Neutrophil (primary cell): ENCODE measurements around the gene TEX12.
A peak's percentile ranks its signal among the peaks of the same experiment; 100 is the strongest.

ENCODE experiments used
- H3K27ac ChIP-seq: fragments of 200-600 bp; sonication (generic); 2 replicates; pipeline ENCODE4 v1.5.1; 2016; ENCODE audit warnings: mild to moderate bottlenecking, moderate library complexity
- H3K27me3 ChIP-seq: fragments of 200-600 bp; sonication (generic); 2 replicates; pipeline ENCODE4 v1.6.0; 2016; ENCODE audit warnings: mild to moderate bottlenecking
- H3K36me3 ChIP-seq: fragments of 200-600 bp; sonication (generic); 2 replicates; pipeline ENCODE4 v1.5.1; 2017
- H3K4me1 ChIP-seq, 2 experiments: fragments of 200-600 bp in 1 of 2; sonication (generic) in 1 of 2; 1 replicate in 1 of 2; 2 replicates in 1 of 2; pipeline versions ENCODE4 v1.5.1 to v1.6.1; 2013 to 2016; ENCODE audit warnings: low read depth in 1 of 2, low read length in 1 of 2, mild to moderate bottlenecking in 1 of 2, moderate library complexity in 1 of 2; ENCODE audit not compliant: control insufficient read depth in 1 of 2, insufficient read depth in 1 of 2
- H3K4me3 ChIP-seq, 2 experiments: fragments of 200-600 bp in 1 of 2; sonication (generic) in 1 of 2; 1 replicate in 1 of 2; 2 replicates in 1 of 2; pipeline ENCODE4 v1.5.1; 2013 to 2016; ENCODE audit warnings: low read depth in 1 of 2, low read length in 1 of 2, mild to moderate bottlenecking in 1 of 2, moderate library complexity in 1 of 2
- H3K9me3 ChIP-seq: fragments of 200-600 bp; sonication (generic); 2 replicates; pipeline ENCODE4 v1.5.1; 2016
- TF ChIP-seq, protein P1 (sequence below): fragments of 200-600 bp; sonication (generic); IDR thresholded peaks from 2 replicates; pipeline ENCODE4 v1.5.1; 2016; ENCODE audit warnings: antibody characterized with exemption

TEX12 gene

DNA sequence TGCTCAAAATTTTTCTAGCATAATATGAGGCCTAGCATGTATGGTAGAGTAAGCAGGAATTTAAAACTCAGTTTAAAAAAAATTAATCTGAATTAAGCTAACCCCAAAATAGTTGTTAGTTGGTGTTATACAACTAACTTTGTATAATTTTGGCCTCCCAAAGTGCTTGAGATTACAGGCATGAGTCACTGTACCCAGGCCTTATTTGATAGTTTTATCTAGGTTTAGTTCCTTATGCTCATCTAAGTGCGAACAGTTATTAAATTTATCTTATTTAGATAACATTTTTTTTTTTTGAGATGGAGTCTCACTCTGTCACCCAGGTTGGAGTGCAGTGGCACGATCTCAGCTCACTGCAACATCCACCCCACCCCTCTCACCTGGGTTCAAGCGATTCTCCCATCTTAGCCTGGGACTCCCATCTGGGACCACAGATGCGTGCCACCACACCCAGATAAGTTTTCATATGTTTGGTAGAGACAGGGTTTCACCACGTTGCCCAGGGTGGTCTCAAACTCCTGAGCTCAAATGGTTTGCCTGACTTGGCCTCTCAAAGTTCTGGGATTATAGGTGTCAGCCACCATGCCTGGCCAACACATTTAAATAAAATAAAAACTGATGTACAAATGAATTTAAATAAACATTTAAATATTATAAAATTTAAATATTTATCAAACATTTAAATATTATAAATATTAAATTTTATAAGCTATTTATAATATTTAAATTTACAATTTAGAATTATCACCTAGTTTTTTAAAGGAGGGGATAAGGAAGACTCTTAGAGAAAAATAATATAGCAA, 10.8 kb upstream of the TEX12 start:
- Histone ChIP-seq H3K4me3 (no peak overlapping the region), H3K27ac (no peak overlapping the region), H3K4me1 (peaks cover 27 to 28% of the 10 kb centered on the region in 2 experiments), H3K36me3 (peaks cover 28% of the 10 kb centered on the region), H3K27me3 (no peaks in the 10 kb centered on the region), H3K9me3 (no peaks in the 10 kb centered on the region)
- TF ChIP-seq, protein P1, sequence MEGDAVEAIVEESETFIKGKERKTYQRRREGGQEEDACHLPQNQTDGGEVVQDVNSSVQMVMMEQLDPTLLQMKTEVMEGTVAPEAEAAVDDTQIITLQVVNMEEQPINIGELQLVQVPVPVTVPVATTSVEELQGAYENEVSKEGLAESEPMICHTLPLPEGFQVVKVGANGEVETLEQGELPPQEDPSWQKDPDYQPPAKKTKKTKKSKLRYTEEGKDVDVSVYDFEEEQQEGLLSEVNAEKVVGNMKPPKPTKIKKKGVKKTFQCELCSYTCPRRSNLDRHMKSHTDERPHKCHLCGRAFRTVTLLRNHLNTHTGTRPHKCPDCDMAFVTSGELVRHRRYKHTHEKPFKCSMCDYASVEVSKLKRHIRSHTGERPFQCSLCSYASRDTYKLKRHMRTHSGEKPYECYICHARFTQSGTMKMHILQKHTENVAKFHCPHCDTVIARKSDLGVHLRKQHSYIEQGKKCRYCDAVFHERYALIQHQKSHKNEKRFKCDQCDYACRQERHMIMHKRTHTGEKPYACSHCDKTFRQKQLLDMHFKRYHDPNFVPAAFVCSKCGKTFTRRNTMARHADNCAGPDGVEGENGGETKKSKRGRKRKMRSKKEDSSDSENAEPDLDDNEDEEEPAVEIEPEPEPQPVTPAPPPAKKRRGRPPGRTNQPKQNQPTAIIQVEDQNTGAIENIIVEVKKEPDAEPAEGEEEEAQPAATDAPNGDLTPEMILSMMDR: no peak

DNA sequence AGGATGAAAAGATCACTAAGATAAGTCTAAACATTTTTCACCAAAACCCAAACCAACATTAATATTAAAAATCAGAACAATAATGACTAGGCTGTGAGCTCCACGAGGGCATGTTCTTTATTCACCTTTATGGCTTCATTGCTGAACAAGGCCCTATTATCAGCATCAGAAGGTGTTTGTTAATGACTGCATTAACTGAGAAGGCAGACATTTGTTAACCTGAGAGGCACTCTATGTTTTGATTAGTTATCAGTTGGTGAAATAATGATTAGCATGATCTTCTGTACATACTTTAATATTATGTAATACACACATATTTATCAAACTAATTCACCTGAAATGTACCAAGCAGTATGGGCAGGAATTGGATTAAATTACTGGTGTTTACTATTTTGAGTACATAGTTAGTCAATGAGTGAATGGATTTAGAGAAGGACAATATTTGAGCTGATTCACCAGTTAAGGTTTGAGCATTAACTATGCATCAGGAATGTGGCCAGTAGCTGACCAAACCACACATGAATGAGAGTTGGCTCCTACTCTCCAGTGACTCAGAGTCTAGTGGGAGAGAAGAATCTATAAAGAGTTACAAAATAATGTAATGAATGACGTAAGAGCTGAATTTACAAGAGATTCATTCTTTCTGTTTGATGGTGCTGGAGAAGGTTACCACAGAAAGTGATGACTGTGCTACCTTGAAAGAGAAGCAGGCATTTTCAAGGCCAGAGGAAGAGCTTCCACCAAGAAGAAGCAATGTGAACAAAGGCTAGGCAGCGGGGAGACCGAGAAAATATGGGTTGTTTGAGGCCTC, 10.0 kb upstream of the TEX12 start:
- TF ChIP-seq, protein P1: no peak
- peaks cover 21% of the 10 kb centered on the region for H3K36me3 ChIP-seq
- no peaks in the 10 kb centered on the region for H3K27me3 ChIP-seq
- H3K27ac ChIP-seq: peak overlapping the region; percentile 61
- no peaks in the 10 kb centered on the region for H3K9me3 ChIP-seq
- H3K4me1 ChIP-seq: peaks cover 36% of the 10 kb centered on the region in 2 experiments
- H3K4me3 ChIP-seq: no peak overlapping the region

- Histone ChIP-seq H3K27ac (peak overlapping the region; percentile 94), H3K27me3 (no peaks in the 10 kb centered on the region), H3K4me1 (peaks cover 57 to 58% of the 10 kb centered on the region in 2 experiments), H3K36me3 (no peaks in the 10 kb centered on the region), H3K4me3 (peak overlapping the region; percentile 53 to 55), H3K9me3 (no peaks in the 10 kb centered on the region)
- TF ChIP-seq, protein P1: no peak
These were observed 7.8 kb upstream of the TEX12 start for GRCh38 chr11:112159098-112160065.

DNA sequence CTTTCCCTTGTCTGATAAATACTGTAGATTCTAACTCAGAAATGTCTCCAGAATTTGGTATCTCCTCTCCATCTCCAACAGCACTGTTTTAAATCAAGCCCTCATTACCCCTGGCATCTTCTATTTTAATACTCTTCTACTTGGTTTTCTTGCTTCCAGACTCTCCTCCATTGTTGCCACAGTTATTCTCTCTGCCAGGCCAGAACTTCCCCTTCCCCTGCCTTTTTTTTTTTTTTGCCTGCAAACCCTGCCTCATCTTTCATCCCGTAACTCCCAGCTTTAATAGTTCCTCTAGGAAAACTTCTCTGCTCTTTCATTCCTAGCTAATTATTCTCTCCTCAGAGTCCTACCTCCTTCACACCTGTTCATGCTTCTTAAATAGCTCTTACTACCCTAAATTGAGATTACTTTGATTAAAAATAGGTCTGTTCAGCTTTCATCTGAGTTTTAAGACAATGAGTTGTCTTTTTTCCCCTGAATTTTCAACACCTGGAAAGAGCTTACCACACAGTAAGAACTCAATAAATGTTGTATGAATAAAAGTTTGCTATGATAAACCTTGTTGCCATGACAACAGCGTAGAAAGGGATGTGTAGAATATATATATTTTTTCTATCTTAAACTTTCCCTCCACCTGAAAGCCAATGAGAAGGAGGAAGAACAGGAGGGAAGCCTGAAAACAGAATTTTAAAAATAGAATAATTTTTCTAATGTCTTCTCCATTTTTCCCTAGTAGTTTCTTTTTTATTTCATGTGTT, 6.9 kb upstream of the TEX12 start:
- H3K27me3 ChIP-seq: no peaks in the 10 kb centered on the region
- peak overlapping the region; percentile 53 to 55 for H3K4me3 ChIP-seq
- H3K36me3 ChIP-seq: no peaks in the 10 kb centered on the region
- no peaks in the 10 kb centered on the region for H3K9me3 ChIP-seq
- TF ChIP-seq, protein P1: no peak
- H3K4me1 ChIP-seq: peaks cover 64 to 65% of the 10 kb centered on the region in 2 experiments
- H3K27ac ChIP-seq: peak overlapping the region; percentile 94
